Esophagus muscularis mucosa (tissue), 3 donors: Measurements from ENCODE around the gene AFF3.
"Not testable (repeated sequence)": the region's sequence is repeated elsewhere in the genome, so short reads cannot be mapped to it uniquely, and the experiment has no call there.

Experiments
- CTCF ChIP-seq, 3 experiments: fragments of 200-600 bp in 2 of 3; fragments of 450-650 bp in 1 of 3; sonication (generic) in 2 of 3; IDR thresholded peaks; one replicate each; pipeline ENCODE4 v1.5.1; 2017 to 2019; ENCODE audit warnings: antibody characterized with exemption in 3 of 3, mild to moderate bottlenecking in 2 of 3, moderate library complexity in 1 of 3
- POLR2A ChIP-seq: fragments of 450-650 bp; IDR thresholded peaks from one replicate; pipeline ENCODE4 v1.6.1; 2017; ENCODE audit warnings: antibody characterized with exemption, moderate library complexity, mild to moderate bottlenecking, low read depth
- POLR2AphosphoS5 ChIP-seq, 2 donors: sonication (generic); formaldehyde crosslinking; IDR thresholded peaks; one replicate each; pipeline ENCODE4 v1.6.1; 2017; ENCODE audit warnings: antibody characterized with exemption in 2 of 2

DNA sequence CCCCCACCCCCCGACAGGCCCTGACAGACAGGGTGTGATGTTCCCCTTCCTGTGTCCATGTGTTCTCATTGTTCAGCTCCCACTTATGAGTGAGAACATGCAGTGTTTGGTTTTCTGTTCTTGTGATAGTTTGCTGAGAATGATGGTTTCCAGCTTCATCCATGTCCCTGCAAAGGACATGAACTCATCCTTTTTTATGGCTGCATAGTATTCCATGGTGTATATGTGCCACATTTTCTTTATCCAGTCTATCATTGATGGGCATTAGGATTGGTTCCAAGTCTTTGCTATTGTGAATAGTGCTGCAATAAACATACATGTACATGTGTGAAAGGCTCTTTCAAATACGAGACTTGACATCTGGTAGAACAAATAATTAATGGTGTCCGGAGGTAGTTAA, 208.9 kb downstream of the AFF3 start:
- not testable (repeated sequence) for TF ChIP-seq POLR2AphosphoS5 (IDR thresholded peaks at IDR 0.05); CTCF (IDR thresholded peaks at IDR 0.05); POLR2A
